Neuronal stem cell (in vitro differentiated cells): ENCODE data around the gene VPS13D.

ENCODE experiments used
- DNase-seq: peaks from one replicate; pipeline ENCODE4 v3.0.0-alpha.2; 2013; ENCODE audit warnings: low spot score
- H2AFZ ChIP-seq: one replicate; pipeline ENCODE4 v1.6.1; 2013; ENCODE audit warnings: mild to moderate bottlenecking, low read length, inconsistent platforms
- H2AK5ac ChIP-seq: 2 replicates; pipeline ENCODE4 v1.6.1; 2013; ENCODE audit warnings: low read depth, mild to moderate bottlenecking, inconsistent platforms, low read length, moderate library complexity, mixed read lengths
- H2BK120ac ChIP-seq: 2 replicates; pipeline ENCODE4 v1.6.1; 2013; ENCODE audit warnings: low read depth, mild to moderate bottlenecking, inconsistent platforms, low read length, moderate library complexity, mixed read lengths
- H2BK12ac ChIP-seq: one replicate; pipeline ENCODE4 v1.6.1; 2013; ENCODE audit warnings: low read length, inconsistent platforms
- H2BK15ac ChIP-seq: 2 replicates; pipeline ENCODE4 v1.6.1; 2013; ENCODE audit warnings: mild to moderate bottlenecking, low read length, inconsistent platforms, mixed read lengths
- H2BK5ac ChIP-seq: one replicate; pipeline ENCODE4 v1.6.1; 2013; ENCODE audit warnings: inconsistent platforms, mild to moderate bottlenecking, low read length, moderate library complexity
- H3K14ac ChIP-seq: one replicate; pipeline ENCODE4 v1.6.1; 2013; ENCODE audit warnings: low read length, inconsistent platforms
- H3K18ac ChIP-seq: 2 replicates; pipeline ENCODE4 v1.6.1; 2013; ENCODE audit warnings: low read length, inconsistent platforms
- H3K23ac ChIP-seq: 2 replicates; pipeline ENCODE4 v1.6.1; 2013; ENCODE audit warnings: low read depth, mild to moderate bottlenecking, mixed read lengths, low read length, inconsistent platforms; ENCODE audit not compliant: poor library complexity
- H3K27ac ChIP-seq: replicated peaks from 3 replicates; pipeline ENCODE4 v1.5.1; 2013; ENCODE audit warnings: low read length, inconsistent platforms
- H3K27me3 ChIP-seq, 3 experiments: 2 replicates each; pipeline ENCODE4 v1.6.1; 2013; ENCODE audit warnings: low read length in 3 of 3, mild to moderate bottlenecking in 2 of 3, inconsistent platforms in 1 of 3, low read depth in 1 of 3, mixed read lengths in 1 of 3, moderate library complexity in 1 of 3; ENCODE audit not compliant: control insufficient read depth in 3 of 3, insufficient read depth in 3 of 3
- H3K36me3 ChIP-seq, 2 donors: replicated peaks in 1 of 2; 2 replicates each; pipeline ENCODE4 v1.6.1; 2013; ENCODE audit warnings: low read length in 2 of 2; ENCODE audit not compliant: control insufficient read depth in 2 of 2, insufficient read depth in 2 of 2
- H3K4ac ChIP-seq: 2 replicates; pipeline ENCODE4 v1.6.1; 2013; ENCODE audit warnings: inconsistent platforms, mild to moderate bottlenecking, low read length, moderate library complexity
- H3K4me1 ChIP-seq, 2 donors: 1 replicate in 1 of 2; 2 replicates in 1 of 2; pipeline ENCODE4 v1.6.1; 2013; ENCODE audit warnings: low read length in 2 of 2, low read depth in 1 of 2; ENCODE audit not compliant: control insufficient read depth in 2 of 2, insufficient read depth in 1 of 2
- H3K4me2 ChIP-seq: one replicate; pipeline ENCODE4 v1.6.1; 2013; ENCODE audit warnings: mild to moderate bottlenecking, low read length, inconsistent platforms; ENCODE audit not compliant: insufficient read depth, poor library complexity, severe bottlenecking
- H3K4me3 ChIP-seq, 2 donors: 2 replicates each; pipeline ENCODE4 v1.5.1; 2013; ENCODE audit warnings: low read length in 2 of 2, mild to moderate bottlenecking in 2 of 2, inconsistent platforms in 1 of 2, moderate library complexity in 1 of 2
- H3K79me1 ChIP-seq: one replicate; pipeline ENCODE4 v1.6.1; 2013; ENCODE audit warnings: low read depth, mild to moderate bottlenecking, inconsistent platforms, low read length, moderate library complexity
- H3K9ac ChIP-seq: one replicate; pipeline ENCODE4 v1.6.1; 2013; ENCODE audit warnings: mild to moderate bottlenecking, low read depth, low read length, inconsistent platforms; ENCODE audit not compliant: poor library complexity
- H3K9me3 ChIP-seq, 2 donors: replicated peaks in 1 of 2; 2 replicates each; pipeline versions ENCODE3 to v1.6.1; 2013; ENCODE audit warnings: low read length in 2 of 2, mild to moderate bottlenecking in 2 of 2, inconsistent platforms in 1 of 2, low read depth in 1 of 2, mixed read lengths in 1 of 2, moderate library complexity in 1 of 2; ENCODE audit not compliant: control insufficient read depth in 2 of 2, insufficient read depth in 1 of 2
- H4K8ac ChIP-seq: one replicate; pipeline ENCODE4 v1.6.1; 2013; ENCODE audit warnings: low read depth, mild to moderate bottlenecking, inconsistent platforms, low read length, moderate library complexity
- H4K91ac ChIP-seq: one replicate; pipeline ENCODE4 v1.6.1; 2013; ENCODE audit warnings: low read length, low read depth, mild to moderate bottlenecking, inconsistent platforms; ENCODE audit not compliant: poor library complexity
- WGBS, 2 donors: extraction: QIAGEN DNeasy Blood & Tissue Kit; methylation state at CpG; one replicate each; pipeline ENCODE4 v1.1.7; 2013; ENCODE audit warnings: missing lambda C conversion rate in 2 of 2, mixed read lengths in 1 of 2; ENCODE audit not compliant: insufficient read length in 2 of 2, insufficient replicate concordance in 1 of 2; ENCODE audit errors: extremely low coverage in 2 of 2; 5-methylcytosine and 5-hydroxymethylcytosine counted together

The VPS13D gene

DNA sequence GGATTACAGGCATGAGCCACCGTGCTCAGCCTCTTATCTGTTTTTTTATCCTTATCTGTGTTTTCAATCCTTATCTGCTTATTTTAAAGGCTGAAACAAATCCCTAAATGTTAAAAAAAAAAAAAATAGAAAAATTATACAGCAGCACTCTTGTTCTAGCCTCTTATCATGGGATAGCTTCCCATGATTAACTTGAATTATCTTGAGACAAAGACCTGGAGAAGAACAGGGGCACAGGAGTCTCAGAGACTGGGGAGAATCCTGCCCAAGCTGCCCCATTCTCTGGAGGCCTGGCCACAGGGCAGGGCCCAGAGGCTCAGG is 301.3 kb downstream of the VPS13D start:
- no CpG with 5 or more reads among the region's 1 CpG for WGBS, 2 donors
- Histone ChIP-seq H3K79me1 (no peaks in the 10 kb centered on the region), H3K27me3 (no peaks in the 10 kb centered on the region), H2BK15ac (no peak overlapping the region), H3K9me3 (no peaks in the 10 kb centered on the region), H2AK5ac (no peak overlapping the region), H3K14ac (no peak overlapping the region), H3K36me3 (no peaks in the 10 kb centered on the region), H4K91ac (no peak overlapping the region), H4K8ac (no peak overlapping the region), H3K23ac (no peak overlapping the region), H3K4ac (no peak overlapping the region), H3K4me2 (no peak overlapping the region), H3K4me1 (no peaks in the 10 kb centered on the region), H3K18ac (no peak overlapping the region), H3K4me3 (no peak overlapping the region), H2BK120ac (no peak overlapping the region), H2BK12ac (no peak overlapping the region), H2BK5ac (peak overlapping the region; percentile 39), H3K9ac (no peak overlapping the region), H3K27ac (no peak overlapping the region), H2AFZ (no peak overlapping the region)
- no peak for DNase-seq

DNA sequence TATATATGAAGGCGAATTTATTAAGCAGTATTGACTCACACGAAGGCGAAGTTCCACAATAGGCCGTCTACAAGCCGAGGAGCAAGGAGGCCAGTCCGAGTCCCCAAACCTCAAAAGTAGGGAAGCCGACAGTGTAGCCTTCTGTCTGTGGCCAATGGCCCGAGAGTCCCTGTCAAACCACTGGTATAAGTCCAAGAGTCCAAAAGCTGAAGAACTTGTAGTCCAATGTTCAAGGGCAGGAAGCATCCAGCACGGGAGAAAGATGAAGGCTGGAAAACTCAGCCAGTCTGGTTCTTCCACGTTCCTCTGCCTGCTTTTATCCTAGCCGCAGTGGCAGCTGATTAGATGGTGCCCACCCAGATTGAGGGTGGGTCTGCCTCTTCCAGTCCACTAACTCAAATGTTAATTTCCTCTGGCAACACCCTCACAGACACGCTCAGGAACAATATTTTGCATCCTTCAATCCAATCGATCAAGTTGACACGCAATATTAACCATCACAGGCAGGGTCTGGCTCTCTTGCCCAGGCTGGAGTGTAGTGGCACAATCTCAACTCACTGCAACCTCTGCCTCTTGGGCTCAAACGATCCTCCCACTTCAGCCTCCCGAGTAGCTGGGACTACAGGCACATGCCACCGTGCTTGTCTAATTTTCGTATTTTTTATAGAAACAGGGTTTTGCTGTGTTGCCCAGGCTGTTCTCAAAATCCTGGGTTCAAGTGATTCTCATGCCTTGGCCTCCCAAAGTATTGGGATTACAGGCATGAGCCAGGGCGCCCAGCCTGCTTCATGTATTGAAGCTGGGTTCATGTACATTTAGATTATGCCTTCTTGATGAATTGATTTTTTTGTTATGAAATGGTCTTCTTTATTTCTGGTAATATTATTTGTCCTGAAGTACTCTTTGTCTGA is 302.8 kb downstream of the VPS13D start:
- no peak overlapping the region for H2BK12ac ChIP-seq
- no peak overlapping the region for H2BK5ac ChIP-seq
- no peak overlapping the region for H3K27ac ChIP-seq
- H3K36me3 ChIP-seq, result no peaks in the 10 kb centered on the region
- no peak overlapping the region for H3K4me2 ChIP-seq
- H3K9ac ChIP-seq, result no peak overlapping the region
- H2AFZ ChIP-seq, result no peak overlapping the region
- no peak overlapping the region for H3K23ac ChIP-seq
- DNase-seq, result no peak
- H3K4me3 ChIP-seq, result no peak overlapping the region
- H4K91ac ChIP-seq, result no peak overlapping the region
- no peak overlapping the region for H3K4ac ChIP-seq
- H3K9me3 ChIP-seq, result no peaks in the 10 kb centered on the region
- H3K4me1 ChIP-seq, result no peaks in the 10 kb centered on the region
- no peak overlapping the region for H3K18ac ChIP-seq
- no peak overlapping the region for H2AK5ac ChIP-seq
- H2BK15ac ChIP-seq, result peak overlapping the region; percentile 67
- H3K79me1 ChIP-seq, result no peaks in the 10 kb centered on the region
- H2BK120ac ChIP-seq, result no peak overlapping the region
- H4K8ac ChIP-seq, result no peak overlapping the region
- peaks cover 0 to 4% (median 0%) of the 10 kb centered on the region in 3 experiments for H3K27me3 ChIP-seq
- WGBS, 2 donors, result no CpG with 5 or more reads among the region's 19 CpGs
- no peak overlapping the region for H3K14ac ChIP-seq

DNA sequence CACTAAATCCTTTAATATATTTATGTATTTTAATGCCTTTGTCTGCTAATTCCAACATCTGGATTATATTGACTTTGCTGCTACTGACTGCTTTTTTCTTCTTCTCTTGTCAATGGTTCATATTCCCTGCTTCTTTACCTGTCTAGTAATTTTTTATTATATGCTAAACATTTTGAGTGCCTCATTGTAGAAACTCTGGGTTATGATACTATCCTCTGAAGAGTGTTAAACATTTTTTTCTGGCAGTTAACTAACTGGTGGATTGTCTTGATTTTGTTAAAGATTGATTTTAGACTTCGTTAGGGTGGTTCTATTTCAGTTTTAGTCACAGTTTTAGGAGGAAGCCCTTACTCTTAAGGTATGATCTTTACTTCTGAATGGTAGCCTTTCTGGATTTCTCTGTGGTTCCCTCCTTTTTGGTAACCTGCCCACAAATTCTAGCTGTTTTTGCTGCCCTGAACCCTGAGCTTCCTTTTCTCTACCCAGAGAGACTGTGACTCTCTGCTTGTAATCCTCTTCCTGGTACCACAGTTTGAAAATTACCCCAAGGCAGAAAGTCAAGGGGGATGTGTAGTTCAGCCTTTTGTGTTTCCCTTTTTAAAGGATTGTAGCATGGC is 306.3 kb downstream of the VPS13D start:
- no peaks in the 10 kb centered on the region for H3K9me3 ChIP-seq
- no peak overlapping the region for H2BK120ac ChIP-seq
- H2AK5ac ChIP-seq, result no peak overlapping the region
- H2BK15ac ChIP-seq, result no peak overlapping the region
- H3K27ac ChIP-seq, result no peak overlapping the region
- H3K27me3 ChIP-seq, result peaks cover 0 to 7% (median 0%) of the 10 kb centered on the region in 3 experiments
- no peak overlapping the region for H3K4me2 ChIP-seq
- H3K18ac ChIP-seq, result no peak overlapping the region
- no peak overlapping the region for H3K9ac ChIP-seq
- H3K14ac ChIP-seq, result no peak overlapping the region
- no peaks in the 10 kb centered on the region for H3K36me3 ChIP-seq
- no peak overlapping the region for H3K4ac ChIP-seq
- no peak overlapping the region for H2BK5ac ChIP-seq
- H2AFZ ChIP-seq, result no peak overlapping the region
- no peak overlapping the region for H3K4me3 ChIP-seq
- DNase-seq, result no peak
- no peak overlapping the region for H4K91ac ChIP-seq
- no peak overlapping the region for H4K8ac ChIP-seq
- peaks cover 11 to 15% of the 10 kb centered on the region in 2 donors for H3K4me1 ChIP-seq
- H2BK12ac ChIP-seq, result no peak overlapping the region
- no CpG with 5 or more reads among the region's 1 CpG for WGBS, 2 donors
- H3K23ac ChIP-seq, result no peak overlapping the region
- H3K79me1 ChIP-seq, result no peaks in the 10 kb centered on the region

DNA sequence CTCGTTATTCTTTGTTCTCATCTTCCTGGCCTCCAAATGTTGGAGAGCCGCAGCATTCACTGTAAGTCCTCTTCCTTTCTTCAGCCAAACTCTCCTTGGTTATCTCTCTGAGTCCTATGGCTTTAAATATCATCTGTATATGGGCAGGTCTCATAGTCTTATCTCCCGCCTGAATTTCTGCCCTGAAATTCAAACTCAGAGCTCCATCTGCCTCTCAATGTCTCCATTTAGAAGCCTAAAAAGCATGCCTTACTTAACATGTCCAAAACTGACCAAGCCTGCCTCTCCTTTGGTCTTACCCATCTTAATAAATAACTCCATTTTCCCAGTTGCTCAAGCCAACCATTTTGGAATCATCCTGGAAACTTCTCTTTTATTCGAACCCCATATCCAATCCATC is 307.5 kb downstream of the VPS13D start:
- H3K27me3 ChIP-seq, result peaks cover 0 to 7% (median 0%) of the 10 kb centered on the region in 3 experiments
- H3K4me3 ChIP-seq, result no peak overlapping the region
- no peak overlapping the region for H2BK120ac ChIP-seq
- H3K9me3 ChIP-seq, result no peaks in the 10 kb centered on the region
- H2BK5ac ChIP-seq, result no peak overlapping the region
- H2AK5ac ChIP-seq, result peak overlapping the region; percentile 20
- H2AFZ ChIP-seq, result no peak overlapping the region
- H3K4ac ChIP-seq, result no peak overlapping the region
- no peak overlapping the region for H2BK15ac ChIP-seq
- no peak overlapping the region for H2BK12ac ChIP-seq
- no peak overlapping the region for H4K8ac ChIP-seq
- H3K14ac ChIP-seq, result no peak overlapping the region
- no peak overlapping the region for H3K27ac ChIP-seq
- no peak for DNase-seq
- no peak overlapping the region for H3K9ac ChIP-seq
- peaks cover 18 to 27% of the 10 kb centered on the region in 2 donors for H3K4me1 ChIP-seq
- no peak overlapping the region for H4K91ac ChIP-seq
- no CpG with 5 or more reads among the region's 4 CpGs for WGBS, 2 donors
- H3K18ac ChIP-seq, result no peak overlapping the region
- H3K79me1 ChIP-seq, result no peaks in the 10 kb centered on the region
- no peaks in the 10 kb centered on the region for H3K36me3 ChIP-seq
- no peak overlapping the region for H3K4me2 ChIP-seq
- H3K23ac ChIP-seq, result no peak overlapping the region
